Endothelial cell of umbilical vein (primary cell): ENCODE measurements around the gene FMR1NB. TPM values are rescaled to one million over a fixed set of nuclear protein-coding genes. Genes with fewer than 3 reads are reported as not detected.

Source experiments
- BruUV-seq: library from RNA; stranded (reverse); fragments of 400-500 nt; replicated peaks from 2 replicates; lab custom pipeline; 2021; lab: Mats Ljungman, UMichigan
- CTCF ChIA-PET: fragments of 300-600, 350-600 bp; sonication (Branson Sonifier 250); formaldehyde crosslinking; loops from one replicate; lab custom pipeline; 2021; ENCODE audit warnings: antibody characterized with exemption, inconsistent platforms; lab: Charles Lee
- POLR2A ChIA-PET: fragments of 300-600, 350-600 bp; sonication (Branson Sonifier 250); formaldehyde crosslinking; loops from one replicate; lab custom pipeline; 2021; ENCODE audit warnings: antibody characterized with exemption, inconsistent platforms; lab: Charles Lee
- DNase-seq: peaks from one replicate; pipeline ENCODE4 v3.0.0-alpha.2; 2011; ENCODE audit warnings: low read depth, low spot score
- FAIRE-seq: peaks from 2 replicates; lab custom pipeline; 2011; peaks lifted over from hg19 to GRCh38; lab: Jason Lieb, UNC
- H2AFZ ChIP-seq: 2 replicates; pipeline ENCODE4 v1.6.0; 2012; ENCODE audit warnings: low read depth, low read length, control low read depth, inconsistent platforms
- H3K27ac ChIP-seq: 2 replicates; pipeline ENCODE4 v1.5.1; 2011; ENCODE audit warnings: low read depth, mild to moderate bottlenecking, control low read depth, low read length, moderate library complexity; ENCODE audit not compliant: insufficient read depth
- H3K27me3 ChIP-seq, 2 experiments: 2 replicates each; pipeline versions ENCODE4 v1.6.0 to v1.6.1; 2011; ENCODE audit warnings: low read length in 2 of 2, mixed read lengths in 1 of 2; ENCODE audit not compliant: control insufficient read depth in 2 of 2, insufficient read depth in 2 of 2
- H3K36me3 ChIP-seq, 2 experiments: 2 replicates in 1 of 2; 3 replicates in 1 of 2; pipeline ENCODE4 v1.5.1; 2011; ENCODE audit warnings: low read length in 2 of 2, mild to moderate bottlenecking in 1 of 2, moderate library complexity in 1 of 2; ENCODE audit not compliant: control insufficient read depth in 2 of 2, insufficient read depth in 2 of 2; ENCODE audit errors: extremely low read depth in 1 of 2
- H3K4me1 ChIP-seq: 3 replicates; pipeline ENCODE4 v1.5.1; 2011; ENCODE audit warnings: mild to moderate bottlenecking, low read length; ENCODE audit not compliant: control insufficient read depth, insufficient read depth; ENCODE audit errors: extremely low read depth
- H3K4me2 ChIP-seq: 2 replicates; pipeline ENCODE4 v1.6.1; 2011; ENCODE audit warnings: low read length, control low read depth, mixed read lengths; ENCODE audit not compliant: insufficient read depth
- H3K4me3 ChIP-seq, 3 experiments: fragments of 200-600 bp in 1 of 3; sonication (generic), shearing (Covaris generic) in 1 of 3; replicated peaks in 1 of 3; 2 replicates each; pipeline ENCODE4 v1.5.1; 2011 to 2016; ENCODE audit warnings: control low read depth in 3 of 3, low read length in 3 of 3, mild to moderate bottlenecking in 2 of 3, inconsistent platforms in 1 of 3, low read depth in 1 of 3, moderate library complexity in 1 of 3; ENCODE audit not compliant: insufficient read depth in 1 of 3
- H3K79me2 ChIP-seq: 2 replicates; pipeline ENCODE4 v1.6.0; 2012; ENCODE audit warnings: low read length, inconsistent platforms; ENCODE audit not compliant: control insufficient read depth, insufficient read depth
- H3K9ac ChIP-seq: replicated peaks from 2 replicates; pipeline ENCODE3; 2011; ENCODE audit warnings: low read length, control low read depth; ENCODE audit not compliant: insufficient read depth; ENCODE audit errors: extremely low read depth
- H3K9me1 ChIP-seq: replicated peaks from 3 replicates; pipeline ENCODE4 v1.6.0; 2011; ENCODE audit warnings: mild to moderate bottlenecking, low read length; ENCODE audit not compliant: control insufficient read depth, insufficient read depth; ENCODE audit errors: extremely low read depth
- H3K9me3 ChIP-seq: replicated peaks from 2 replicates; pipeline ENCODE4 v1.5.1; 2012; ENCODE audit warnings: low read length, inconsistent platforms; ENCODE audit not compliant: control insufficient read depth, insufficient read depth
- H4K20me1 ChIP-seq: replicated peaks from 2 replicates; pipeline ENCODE3; 2011; ENCODE audit warnings: mild to moderate bottlenecking, low read length; ENCODE audit not compliant: control insufficient read depth, insufficient read depth; ENCODE audit errors: extremely low read depth
- EZH2 ChIP-seq: IDR thresholded peaks from 2 replicates; pipeline ENCODE4 v1.6.1; 2012; ENCODE audit warnings: borderline replicate concordance, low read depth, mild to moderate bottlenecking, moderate library complexity, low read length, inconsistent platforms; ENCODE audit not compliant: severe bottlenecking
- FOS ChIP-seq: IDR thresholded peaks from 2 replicates; pipeline ENCODE4 v1.6.1; 2011; ENCODE audit warnings: mild to moderate bottlenecking, low read length, moderate library complexity, borderline replicate concordance; ENCODE audit not compliant: insufficient read depth
- GATA2 ChIP-seq: IDR thresholded peaks from 2 replicates; pipeline ENCODE4 v1.7.0; 2011; ENCODE audit warnings: low read depth, mild to moderate bottlenecking, moderate library complexity, mixed read lengths, low read length; ENCODE audit not compliant: insufficient read length, insufficient read depth
- JUN ChIP-seq: IDR thresholded peaks from 2 replicates; pipeline ENCODE4 v1.6.1; 2011; ENCODE audit warnings: borderline replicate concordance, low read depth; ENCODE audit not compliant: insufficient read length, insufficient read depth
- MYC ChIP-seq: IDR thresholded peaks from one replicate; pipeline ENCODE4 v1.6.1; 2011; ENCODE audit warnings: mild to moderate bottlenecking, low read depth, low read length
- POLR2A ChIP-seq: IDR thresholded peaks from 2 replicates; pipeline ENCODE4 v1.6.1; 2012; ENCODE audit warnings: low read depth, mild to moderate bottlenecking, control low read depth, low read length
- POLR2AphosphoS5 ChIP-seq: IDR thresholded peaks from 2 replicates; pipeline ENCODE4 v1.6.1; 2012; ENCODE audit warnings: low read depth, mild to moderate bottlenecking, control low read depth, low read length, moderate library complexity; ENCODE audit not compliant: insufficient read depth
- dilution Hi-C: fragments of 300-500 bp; cut with MboI; formaldehyde crosslinking; loops from one replicate; pipeline ENCODE4 v1.15.0; 2019; ENCODE audit warnings: low sequenced_read_pairs; ENCODE audit not compliant: extremely low pct_ligation_motif_present
- intact Hi-C: fragments of 100-400 bp; cut with micrococcal nuclease; formaldehyde crosslinking; loops from one replicate; pipeline ENCODE4 v1.10.0; 2022
- polyA plus RNA-seq, 4 experiments: library from polyadenylated mRNA; depleted of rRNA in 3 of 4; stranded (reverse) in 3 of 4; unstranded in 1 of 4; fragments of >200 nt; gene quantifications; 2 replicates each; pipeline versions ENCODE4 v1.2.1 to v1.2.3, GENCODE V29; 2011 to 2012; ENCODE audit warnings: missing spikeins in 1 of 4
- total RNA-seq: library from RNA; stranded (reverse); gene quantifications from 2 replicates; pipeline ENCODE4 v1.2.3, GENCODE V29; 2021
- TF ChIP-seq, protein P1 (sequence below), 2 donors: IDR thresholded peaks; 1 replicate in 1 of 2; 2 replicates in 1 of 2; pipeline ENCODE4 v1.5.1; 2011; ENCODE audit warnings: low read length in 2 of 2, mild to moderate bottlenecking in 2 of 2, moderate library complexity in 2 of 2, control low read depth in 1 of 2, inconsistent platforms in 1 of 2, low read depth in 1 of 2; ENCODE audit not compliant: insufficient read depth in 1 of 2; ENCODE audit errors: extremely low read depth in 1 of 2
- TF ChIP-seq, protein P2 (sequence below): IDR thresholded peaks from 2 replicates; pipeline ENCODE4 v1.6.1; 2011; ENCODE audit not compliant: insufficient read depth, insufficient read length

Gene FMR1NB
- total and polyA plus RNA-seq, 2 donors (not counting 3 experiments of a cell fraction or from before 2014, with no cell fraction given) = not detected

DNA sequence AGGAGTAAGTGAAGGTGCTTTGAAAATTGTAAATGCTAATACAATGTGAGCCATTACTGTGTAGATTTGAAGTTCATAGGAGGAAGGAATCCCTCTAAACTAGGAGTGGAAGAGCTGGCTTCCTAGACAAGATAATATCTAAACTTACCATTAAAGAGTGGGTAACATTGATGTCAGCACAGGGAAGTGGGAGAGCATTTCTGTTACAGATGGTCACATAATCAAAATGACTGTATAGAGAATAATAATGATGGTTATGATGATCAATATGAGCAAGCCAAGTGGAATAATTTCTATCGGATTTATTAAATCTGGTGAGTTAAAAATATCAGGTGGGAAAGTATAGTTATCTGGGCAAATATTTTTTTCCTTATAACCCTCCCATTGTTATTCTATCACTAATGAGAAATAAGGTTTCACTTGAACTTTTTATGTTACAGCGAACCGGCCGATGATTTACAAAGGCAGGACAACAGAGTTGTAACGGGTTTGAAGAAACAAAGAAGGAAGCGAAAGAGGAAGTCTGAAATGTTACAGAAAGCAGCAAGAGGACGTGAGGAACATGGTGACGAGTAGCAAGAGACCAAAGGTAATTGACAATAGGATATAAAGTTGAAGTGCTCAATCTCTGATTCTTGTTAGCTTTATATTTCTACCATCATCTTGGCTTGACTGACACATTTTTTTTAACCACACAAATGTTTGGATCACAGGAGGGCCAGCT lies 43.5 kb downstream of the FMR1NB start:
- intact Hi-C loops = no loop called here
- H2AFZ ChIP-seq = no peak overlapping the region
- no peaks in the 10 kb centered on the region for H3K4me1 ChIP-seq
- dilution Hi-C loops = no loop called here
- H3K36me3 ChIP-seq = no peaks in the 10 kb centered on the region
- H3K9me3 ChIP-seq = no peaks in the 10 kb centered on the region
- no TSS peak for BruUV-seq
- ChIA-PET POLR2A (no interaction called here), CTCF (no interaction called here)
- H3K4me2 ChIP-seq = no peak overlapping the region
- TF ChIP-seq, protein P1, sequence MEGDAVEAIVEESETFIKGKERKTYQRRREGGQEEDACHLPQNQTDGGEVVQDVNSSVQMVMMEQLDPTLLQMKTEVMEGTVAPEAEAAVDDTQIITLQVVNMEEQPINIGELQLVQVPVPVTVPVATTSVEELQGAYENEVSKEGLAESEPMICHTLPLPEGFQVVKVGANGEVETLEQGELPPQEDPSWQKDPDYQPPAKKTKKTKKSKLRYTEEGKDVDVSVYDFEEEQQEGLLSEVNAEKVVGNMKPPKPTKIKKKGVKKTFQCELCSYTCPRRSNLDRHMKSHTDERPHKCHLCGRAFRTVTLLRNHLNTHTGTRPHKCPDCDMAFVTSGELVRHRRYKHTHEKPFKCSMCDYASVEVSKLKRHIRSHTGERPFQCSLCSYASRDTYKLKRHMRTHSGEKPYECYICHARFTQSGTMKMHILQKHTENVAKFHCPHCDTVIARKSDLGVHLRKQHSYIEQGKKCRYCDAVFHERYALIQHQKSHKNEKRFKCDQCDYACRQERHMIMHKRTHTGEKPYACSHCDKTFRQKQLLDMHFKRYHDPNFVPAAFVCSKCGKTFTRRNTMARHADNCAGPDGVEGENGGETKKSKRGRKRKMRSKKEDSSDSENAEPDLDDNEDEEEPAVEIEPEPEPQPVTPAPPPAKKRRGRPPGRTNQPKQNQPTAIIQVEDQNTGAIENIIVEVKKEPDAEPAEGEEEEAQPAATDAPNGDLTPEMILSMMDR (IDR thresholded peaks at IDR 0.05; ENCODE audit: extremely low read depth in 1 of 2, insufficient read depth in 1 of 2, low read depth in 1 of 2, low read length in 2 of 2) = no peak
- TF ChIP-seq GATA2 = no peak
- TF ChIP-seq POLR2A = no peak
- no peak for TF ChIP-seq POLR2AphosphoS5
- TF ChIP-seq JUN = no peak
- TF ChIP-seq, protein P2, sequence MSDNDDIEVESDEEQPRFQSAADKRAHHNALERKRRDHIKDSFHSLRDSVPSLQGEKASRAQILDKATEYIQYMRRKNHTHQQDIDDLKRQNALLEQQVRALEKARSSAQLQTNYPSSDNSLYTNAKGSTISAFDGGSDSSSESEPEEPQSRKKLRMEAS = no peak
- no peak for TF ChIP-seq MYC
- TF ChIP-seq EZH2 = no peak
- no peak for TF ChIP-seq FOS
- no peaks in the 10 kb centered on the region for H3K79me2 ChIP-seq
- no peaks in the 10 kb centered on the region for H3K9me1 ChIP-seq
- DNase-seq (no peak), FAIRE-seq (no peak)
- no peak overlapping the region for H3K27ac ChIP-seq
- H3K9ac ChIP-seq = no peak overlapping the region
- no peaks in the 10 kb centered on the region for H3K27me3 ChIP-seq
- H4K20me1 ChIP-seq = no peaks in the 10 kb centered on the region
- no peak overlapping the region for H3K4me3 ChIP-seq
